NCI-H2029 (cell line): ENCODE measurements around the gene HOGA1.

ENCODE experiments used
- DNase-seq: peaks from one replicate; lab custom pipeline; 2025; lab: John Stamatoyannopoulos, UW

HOGA1 gene

GRCh38 chr10:97580421-97581367 lies 3.5 kb upstream of the HOGA1 start:
- DNase-seq, result no peak

DNA sequence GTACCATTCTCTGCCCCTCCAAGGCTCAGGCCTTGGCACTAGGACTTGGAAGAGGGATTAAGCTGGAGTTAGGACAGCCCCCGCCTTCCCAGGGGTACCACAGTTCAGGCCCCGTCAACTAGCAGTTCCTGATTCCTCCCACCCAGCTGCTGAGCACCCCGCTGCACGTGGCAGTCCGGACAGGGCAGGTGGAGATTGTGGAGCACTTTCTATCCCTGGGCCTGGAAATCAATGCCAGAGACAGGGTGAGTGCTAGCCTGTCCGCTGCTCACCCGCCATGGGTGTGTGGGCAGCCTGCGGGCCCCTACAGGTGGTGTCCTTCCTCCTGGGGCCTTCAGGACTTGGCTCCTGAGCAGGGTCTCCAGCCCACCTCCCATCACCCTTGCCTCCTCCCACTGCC lies 2.0 kb upstream of the HOGA1 start:
- no peak for DNase-seq

DNA sequence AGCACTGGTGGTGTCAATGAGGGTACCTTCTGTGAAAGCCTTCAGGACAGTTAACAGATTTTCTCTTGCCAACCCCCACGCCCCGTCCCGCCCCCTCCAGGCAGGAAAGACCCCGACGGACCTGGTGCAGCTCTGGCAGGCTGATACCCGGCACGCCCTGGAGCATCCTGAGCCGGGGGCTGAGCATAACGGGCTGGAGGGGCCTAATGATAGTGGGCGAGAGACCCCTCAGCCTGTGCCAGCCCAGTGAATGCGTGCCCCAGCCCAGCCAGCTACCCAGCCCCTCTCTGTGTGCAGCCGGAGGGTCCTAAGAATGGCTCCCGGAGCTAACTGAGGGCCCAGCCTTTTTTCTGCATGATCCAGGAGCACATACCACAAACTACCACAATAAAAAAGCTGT lies 713 bp upstream of the HOGA1 start:
- DNase-seq, result no peak

DNA sequence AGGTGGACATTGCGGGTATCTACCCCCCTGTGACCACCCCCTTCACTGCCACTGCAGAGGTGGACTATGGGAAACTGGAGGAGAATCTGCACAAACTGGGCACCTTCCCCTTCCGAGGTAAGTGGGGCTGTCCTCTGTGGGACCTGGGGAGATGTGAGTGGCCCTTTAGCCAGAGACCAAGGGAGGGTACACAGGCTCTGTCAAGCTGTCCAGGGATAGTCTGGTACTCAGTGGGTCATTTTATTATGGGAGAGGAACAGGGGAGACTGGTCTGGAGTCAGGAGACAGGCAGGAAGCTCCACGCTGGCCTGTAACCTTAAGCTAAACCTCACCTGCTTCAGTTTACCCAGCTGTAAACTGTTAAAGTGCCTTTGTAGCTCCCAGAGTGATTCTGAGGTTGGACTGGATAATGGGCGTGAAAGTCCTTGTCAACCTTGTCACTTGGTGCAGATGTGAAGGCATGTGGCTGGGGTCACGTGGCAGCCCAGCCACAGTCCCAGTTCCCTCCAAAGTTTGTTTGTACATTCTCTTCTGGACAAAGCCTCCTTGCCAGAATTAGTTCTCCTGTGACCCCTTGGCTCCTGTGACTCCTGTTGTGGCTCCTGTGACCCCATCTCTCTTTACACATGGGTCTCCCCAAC lies 729 bp downstream of the HOGA1 start:
- no peak for DNase-seq

- no peak for DNase-seq
Observed at GRCh38 chr10:97585439-97585811, 1.2 kb downstream of the HOGA1 start.

GRCh38 chr10:97587183-97587582 lies 3.0 kb downstream of the HOGA1 start:
- no peak for DNase-seq

DNA sequence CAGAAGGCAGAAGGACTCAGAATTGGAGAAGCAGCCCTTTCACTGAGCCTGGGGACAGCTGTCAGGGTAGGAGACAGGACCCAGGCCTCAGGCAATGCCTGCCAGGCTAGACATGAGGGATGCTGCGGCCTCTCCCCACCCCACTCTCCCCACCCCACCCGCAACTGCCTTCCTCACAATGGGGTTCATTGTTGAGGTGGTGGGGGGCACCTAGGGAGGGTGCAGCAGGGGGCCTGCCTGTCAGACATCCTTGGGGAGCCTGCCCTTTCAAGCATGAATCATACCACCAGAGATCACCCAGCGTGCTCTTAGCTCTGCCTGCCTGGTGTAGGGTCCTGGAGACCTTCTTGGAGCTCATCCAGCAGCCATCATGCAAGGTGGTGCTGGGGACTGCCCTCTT lies 5.3 kb downstream of the HOGA1 start, which contains the start of gene C10orf62:
C10orf62 (plus strand) TSS at position 243 of the 400 bp plus-strand sequence. CDS start 177 bp downstream, outside the sequence.
- DNase-seq, result no peak

DNA sequence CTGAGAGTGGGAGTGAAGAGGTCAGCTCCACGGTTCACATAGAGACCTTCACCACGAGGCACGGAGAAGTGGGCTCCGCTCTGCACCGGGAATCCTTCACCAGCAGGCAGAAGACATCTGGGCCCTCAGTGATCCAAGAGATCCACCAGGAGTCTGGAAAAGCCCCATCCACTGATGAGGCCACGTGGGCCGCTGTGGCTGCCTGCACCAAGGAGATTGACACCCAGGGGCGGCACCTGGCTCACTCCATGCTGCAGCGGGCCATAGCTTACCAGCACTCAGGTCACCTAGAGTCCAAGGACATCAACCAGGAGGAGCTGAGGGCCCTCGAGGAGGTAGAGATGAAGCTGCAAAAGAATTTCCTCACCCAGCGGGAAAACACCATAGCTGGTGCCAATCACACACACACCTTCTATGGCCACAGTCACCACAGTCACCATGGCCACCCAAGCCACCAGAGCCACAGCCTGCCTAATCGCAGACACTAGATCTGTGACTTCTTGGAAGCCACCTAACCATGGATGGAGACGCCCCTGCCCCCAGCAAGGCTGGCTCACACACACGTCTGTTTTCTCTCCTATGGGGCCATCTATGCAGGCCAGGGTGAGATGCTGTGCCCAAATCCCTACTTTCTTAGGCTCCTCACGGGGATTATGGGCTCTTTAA lies 6.0 kb downstream of the HOGA1 start:
- no peak for DNase-seq

GRCh38 chr10:97590748-97591495 lies 6.7 kb downstream of the HOGA1 start:
- no peak for DNase-seq

DNA sequence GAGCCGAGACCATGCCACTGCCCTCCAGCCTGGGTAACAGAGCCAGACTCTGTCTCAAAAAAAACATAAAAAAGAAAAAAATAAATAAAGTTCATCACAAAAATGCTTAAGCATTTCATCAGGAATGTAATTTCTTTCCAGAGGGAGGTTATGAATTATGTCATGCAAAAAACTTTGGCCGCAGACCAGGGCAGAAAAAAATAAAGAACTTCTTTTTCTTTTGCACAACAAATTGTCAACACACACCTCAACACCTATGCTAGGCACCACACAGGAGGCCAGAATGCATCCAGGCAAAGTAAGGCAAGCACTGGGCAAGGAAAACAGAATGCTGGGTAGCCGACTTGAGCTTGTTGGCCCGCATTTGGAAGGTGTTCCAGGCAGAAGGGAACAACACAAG lies 9.2 kb downstream of the HOGA1 start:
- DNase-seq, result no peak

DNA sequence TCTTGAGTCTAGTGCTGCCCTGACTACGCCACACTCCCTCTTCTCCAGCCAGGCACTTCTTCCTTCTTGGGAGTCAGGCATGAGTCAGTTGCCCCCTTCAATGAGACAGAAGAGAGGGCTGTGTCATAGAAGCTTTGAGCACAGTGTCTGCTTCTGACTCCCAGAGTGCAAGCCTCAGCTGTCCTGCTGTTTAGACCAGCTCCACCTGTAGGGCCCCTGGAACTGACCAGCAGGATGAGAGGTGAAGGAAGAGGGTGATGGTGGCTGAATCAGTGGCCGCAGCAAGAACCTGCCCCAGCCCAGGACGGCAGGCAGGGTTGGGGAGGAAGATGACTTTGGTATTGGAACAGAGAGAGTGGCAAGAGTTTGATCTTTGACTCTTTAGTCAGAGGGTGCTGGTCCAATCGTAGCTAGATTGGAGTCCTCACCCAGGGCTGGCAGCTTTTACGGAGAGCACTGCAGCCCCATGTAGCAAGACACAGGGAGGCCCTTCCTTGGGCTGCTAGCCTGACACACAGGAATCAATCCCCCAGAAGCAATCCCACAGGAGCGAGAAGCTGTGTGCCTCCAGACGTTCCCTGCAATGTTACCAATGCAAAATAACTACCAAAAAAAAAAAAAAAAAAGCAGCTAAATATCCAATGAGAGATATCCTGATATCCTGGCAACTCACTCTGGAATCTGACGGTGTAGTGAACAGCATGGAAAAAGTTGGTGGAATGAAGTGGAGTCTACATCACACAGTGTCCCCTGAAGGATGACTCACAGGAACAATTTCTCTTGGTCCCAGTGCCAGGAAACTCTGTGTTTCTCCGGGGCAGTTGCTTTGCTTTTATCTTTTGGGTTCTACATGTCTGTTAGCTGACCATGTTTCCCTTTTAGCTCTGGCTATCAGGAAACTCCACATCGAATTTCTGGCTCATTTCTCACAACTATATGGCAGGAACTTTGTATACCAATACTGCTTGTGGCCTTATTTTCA lies 12.2 kb downstream of the HOGA1 start:
- no peak for DNase-seq

DNA sequence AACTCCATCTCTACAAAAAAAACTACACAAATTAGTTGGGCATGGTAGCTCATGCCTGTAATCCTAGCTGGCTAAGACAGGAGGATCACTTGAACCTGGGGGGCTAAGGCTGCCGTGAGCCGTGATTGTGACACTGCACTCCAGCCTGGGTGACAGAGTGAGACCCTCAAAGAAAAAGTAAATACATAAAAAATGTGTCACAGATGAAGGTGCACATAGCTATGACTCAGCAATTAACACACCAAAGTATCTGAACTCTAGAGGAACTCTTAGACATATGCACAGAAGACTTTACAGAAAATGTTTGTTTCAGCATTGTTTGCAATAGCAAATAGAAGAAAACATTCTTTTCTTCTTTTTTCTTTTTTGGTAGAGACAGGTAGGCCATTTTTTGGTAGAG lies 13.6 kb downstream of the HOGA1 start:
- no peak for DNase-seq

DNA sequence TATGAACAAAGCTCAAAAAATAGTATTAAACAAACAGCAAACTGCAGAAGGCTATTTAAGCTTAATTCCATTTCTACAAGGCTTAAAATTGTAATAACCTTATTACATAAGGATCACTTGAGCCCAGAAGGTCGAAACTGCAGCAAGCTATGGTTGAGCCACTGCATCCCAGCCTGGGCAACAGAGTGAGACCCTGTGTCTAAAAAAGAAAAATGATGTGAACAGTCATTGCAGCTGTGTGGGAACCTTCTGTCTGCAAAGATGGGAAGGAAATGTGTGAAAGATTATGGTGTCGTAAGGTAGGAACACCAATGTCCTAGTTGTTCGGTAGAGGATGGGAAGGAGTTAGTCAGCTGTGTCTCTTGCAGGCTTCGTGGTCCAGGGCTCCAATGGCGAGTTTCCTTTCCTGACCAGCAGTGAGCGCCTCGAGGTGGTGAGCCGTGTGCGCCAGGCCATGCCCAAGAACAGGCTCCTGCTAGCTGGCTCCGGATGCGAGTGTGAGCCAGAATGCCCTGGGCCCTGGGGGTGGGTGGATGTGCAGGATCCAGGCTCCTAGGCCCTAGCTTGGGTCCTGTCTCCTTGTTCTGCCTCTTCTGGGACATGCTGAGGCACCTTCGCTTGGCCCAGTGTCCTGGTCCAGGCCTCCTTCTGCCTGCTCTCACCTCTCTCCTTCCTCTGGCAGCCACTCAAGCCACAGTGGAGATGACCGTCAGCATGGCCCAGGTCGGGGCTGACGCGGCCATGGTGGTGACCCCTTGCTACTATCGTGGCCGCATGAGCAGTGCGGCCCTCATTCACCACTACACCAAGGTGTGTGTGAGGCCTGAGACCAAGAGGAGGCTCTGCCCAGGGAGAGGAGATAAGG lies 14.4 kb downstream of the HOGA1 start:
- no peak for DNase-seq

DNA sequence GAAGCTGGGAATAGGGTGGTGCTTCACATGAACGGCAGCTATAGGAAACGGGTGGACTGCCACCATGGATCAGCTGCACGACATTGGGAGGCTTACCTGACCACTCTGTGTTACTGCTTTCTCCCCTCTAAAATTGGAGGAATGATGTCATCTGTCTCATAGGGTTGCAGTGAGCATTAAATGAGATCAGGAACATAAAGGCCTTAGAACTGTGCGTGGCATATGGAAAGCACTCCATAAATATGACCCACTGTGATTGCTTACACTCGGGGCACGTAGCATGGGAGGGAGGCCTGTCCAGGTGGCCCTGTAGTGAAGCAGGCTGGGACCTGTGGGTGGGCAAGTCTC lies 15.1 kb downstream of the HOGA1 start:
- DNase-seq, result no peak

DNA sequence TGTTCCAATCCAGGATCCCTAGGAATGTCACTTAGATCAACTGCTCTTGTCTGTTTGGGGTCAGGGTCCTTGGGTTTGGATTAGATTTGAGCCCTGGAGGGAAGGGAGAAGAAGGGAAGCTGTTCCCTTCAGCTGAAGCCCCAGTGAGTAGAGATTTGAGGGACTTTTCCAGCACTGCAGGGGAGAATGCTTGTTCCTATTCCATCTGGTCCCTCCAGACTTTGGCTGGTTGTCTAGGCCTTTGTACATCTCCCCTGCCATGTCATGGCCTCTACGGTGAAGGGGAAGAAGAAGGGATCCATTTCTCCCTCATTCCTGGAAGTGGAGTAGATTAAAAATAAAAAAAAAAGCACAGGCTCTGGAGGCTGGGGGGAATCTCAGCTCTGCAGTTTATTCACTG lies 16.4 kb downstream of the HOGA1 start:
- no peak for DNase-seq

- no peak for DNase-seq
Observed at GRCh38 chr10:97601268-97602215, 17.4 kb downstream of the HOGA1 start.

- no peak for DNase-seq
Observed at GRCh38 chr10:97607095-97607636, 23.0 kb downstream of the HOGA1 start.

DNA sequence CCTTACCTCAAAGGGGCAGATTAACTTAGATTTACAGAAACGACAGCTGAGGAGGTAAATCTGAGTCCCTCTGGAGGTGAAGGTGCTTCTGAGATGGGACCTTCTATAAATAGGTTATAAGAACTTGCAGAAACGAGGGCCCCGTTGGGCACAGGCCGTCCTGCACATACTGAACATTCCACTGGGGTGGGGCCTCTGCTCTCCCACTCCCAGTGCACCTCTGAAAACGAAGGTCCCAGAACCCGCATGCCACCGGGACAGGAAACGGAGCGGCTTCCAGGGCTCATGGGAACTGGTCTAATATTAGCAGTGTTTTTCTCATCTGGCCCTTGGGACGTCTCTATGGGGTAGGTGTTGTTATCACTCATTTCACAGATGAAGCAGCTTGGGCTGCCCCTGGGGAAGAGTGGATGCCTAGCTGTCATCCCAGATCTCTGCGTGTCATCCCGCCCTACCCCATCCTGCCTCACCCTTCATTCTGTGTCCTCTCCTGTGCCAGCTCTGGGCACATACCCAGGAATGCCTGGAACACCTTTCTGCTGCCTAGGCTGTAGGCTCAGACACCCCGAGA lies 24.9 kb downstream of the HOGA1 start:
- no peak for DNase-seq
